ENCODE measurements around the gene PTGES3. TPM values are rescaled to one million over a fixed set of nuclear protein-coding genes. Genes with fewer than 3 reads are reported as not detected.
A peak's percentile ranks its signal among the peaks of the same experiment; 100 is the strongest.

The PTGES3 gene
- total RNA-seq, 1 donor from 2014 or later = 155 TPM

DNA sequence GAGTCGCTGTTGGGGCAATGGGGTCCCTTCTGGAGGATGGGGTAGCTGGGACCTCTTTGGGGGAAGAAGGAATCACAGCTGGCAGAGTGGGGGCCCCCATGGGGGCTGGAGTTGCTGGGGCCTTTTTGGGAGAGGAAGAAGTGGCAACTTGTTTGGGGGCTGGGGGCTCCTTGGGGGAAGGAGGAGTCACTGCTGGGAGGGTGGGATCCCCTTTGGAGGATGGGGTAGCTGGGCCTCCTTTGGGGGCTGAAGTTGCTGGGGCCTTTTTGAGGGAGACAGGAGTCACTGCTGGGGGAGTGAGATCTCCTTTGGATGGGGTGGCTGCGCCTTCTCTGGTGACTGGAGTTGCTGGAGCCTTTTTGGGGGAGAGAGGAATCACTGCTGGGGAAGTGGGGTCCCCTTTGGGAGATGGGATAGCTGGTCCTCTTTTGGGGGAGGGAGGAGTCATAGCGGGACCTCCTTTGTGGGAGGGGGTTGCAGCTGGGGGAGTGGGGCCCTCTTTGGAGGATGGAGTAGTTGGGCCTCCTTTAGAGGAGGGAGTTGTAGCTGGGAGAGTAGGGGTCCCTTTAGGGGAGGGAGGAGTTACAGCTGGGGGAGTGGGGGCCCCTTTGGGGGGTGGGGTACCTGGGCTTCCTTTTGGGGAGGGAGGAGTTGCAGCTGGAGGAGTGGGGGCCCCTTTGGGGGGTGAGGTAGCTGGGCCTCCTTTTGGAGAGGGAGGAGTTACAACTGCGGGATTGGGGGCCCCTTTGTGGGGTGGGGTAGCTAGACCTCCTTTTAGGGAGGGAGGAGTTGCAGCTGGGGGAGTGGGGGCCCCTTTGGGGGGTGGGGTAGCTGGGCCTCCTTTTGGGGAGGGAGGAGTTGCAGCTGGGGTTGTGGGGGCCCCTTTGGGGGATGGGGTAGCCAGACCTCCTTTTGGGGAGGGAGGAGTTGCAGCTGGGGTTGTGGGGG lies 29.1 kb upstream of the PTGES3 start:
- Mint-ChIP-seq H3K36me3 (peaks cover 58% of the 10 kb centered on the region), H3K9me3 (no peaks in the 10 kb centered on the region), H3K4me3 (no peak overlapping the region), H3K27ac (peak overlapping the region; percentile 83), H3K4me1 (peaks cover 67% of the 10 kb centered on the region), H3K27me3 (ENCODE audit: low read depth) (no peaks in the 10 kb centered on the region)
- TF ChIP-seq, protein P1, sequence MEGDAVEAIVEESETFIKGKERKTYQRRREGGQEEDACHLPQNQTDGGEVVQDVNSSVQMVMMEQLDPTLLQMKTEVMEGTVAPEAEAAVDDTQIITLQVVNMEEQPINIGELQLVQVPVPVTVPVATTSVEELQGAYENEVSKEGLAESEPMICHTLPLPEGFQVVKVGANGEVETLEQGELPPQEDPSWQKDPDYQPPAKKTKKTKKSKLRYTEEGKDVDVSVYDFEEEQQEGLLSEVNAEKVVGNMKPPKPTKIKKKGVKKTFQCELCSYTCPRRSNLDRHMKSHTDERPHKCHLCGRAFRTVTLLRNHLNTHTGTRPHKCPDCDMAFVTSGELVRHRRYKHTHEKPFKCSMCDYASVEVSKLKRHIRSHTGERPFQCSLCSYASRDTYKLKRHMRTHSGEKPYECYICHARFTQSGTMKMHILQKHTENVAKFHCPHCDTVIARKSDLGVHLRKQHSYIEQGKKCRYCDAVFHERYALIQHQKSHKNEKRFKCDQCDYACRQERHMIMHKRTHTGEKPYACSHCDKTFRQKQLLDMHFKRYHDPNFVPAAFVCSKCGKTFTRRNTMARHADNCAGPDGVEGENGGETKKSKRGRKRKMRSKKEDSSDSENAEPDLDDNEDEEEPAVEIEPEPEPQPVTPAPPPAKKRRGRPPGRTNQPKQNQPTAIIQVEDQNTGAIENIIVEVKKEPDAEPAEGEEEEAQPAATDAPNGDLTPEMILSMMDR (IDR thresholded peaks at IDR 0.05; ENCODE audit: unreplicated experiment) = no peak
- DNase-seq (ENCODE audit: low spot score in 2 of 2, unreplicated experiment in 2 of 2) = no peak

DNA sequence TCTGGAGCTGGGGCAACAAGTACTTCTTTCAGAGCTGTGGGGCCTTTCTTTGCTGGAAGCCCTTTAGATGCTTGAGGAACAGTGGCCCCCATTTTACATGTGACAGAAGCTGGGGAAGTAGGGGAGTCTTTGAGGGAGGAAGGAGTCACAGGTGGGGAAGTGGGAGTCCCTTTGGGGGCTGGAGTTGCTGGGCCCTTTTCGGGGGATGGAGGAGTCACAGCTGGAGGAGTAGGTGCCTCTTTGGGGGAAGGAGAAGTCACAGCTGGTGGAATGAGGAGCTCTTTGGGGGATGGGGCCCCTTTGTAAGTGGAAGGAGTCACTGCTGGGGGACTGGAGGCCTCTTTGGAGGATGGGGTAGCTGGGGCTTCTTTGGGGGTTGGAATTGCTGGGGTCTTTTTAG lies 28.4 kb upstream of the PTGES3 start:
- TF ChIP-seq, protein P1 (IDR thresholded peaks at IDR 0.05; ENCODE audit: unreplicated experiment) = no peak
- Mint-ChIP-seq H3K9me3 (no peaks in the 10 kb centered on the region), H3K4me3 (peak overlapping the region; percentile 8), H3K4me1 (peaks cover 59% of the 10 kb centered on the region), H3K27ac (peak overlapping the region; percentile 83), H3K36me3 (peaks cover 57% of the 10 kb centered on the region), H3K27me3 (ENCODE audit: low read depth) (no peaks in the 10 kb centered on the region)
- DNase-seq (ENCODE audit: low spot score in 2 of 2, unreplicated experiment in 2 of 2) = no peak

DNA sequence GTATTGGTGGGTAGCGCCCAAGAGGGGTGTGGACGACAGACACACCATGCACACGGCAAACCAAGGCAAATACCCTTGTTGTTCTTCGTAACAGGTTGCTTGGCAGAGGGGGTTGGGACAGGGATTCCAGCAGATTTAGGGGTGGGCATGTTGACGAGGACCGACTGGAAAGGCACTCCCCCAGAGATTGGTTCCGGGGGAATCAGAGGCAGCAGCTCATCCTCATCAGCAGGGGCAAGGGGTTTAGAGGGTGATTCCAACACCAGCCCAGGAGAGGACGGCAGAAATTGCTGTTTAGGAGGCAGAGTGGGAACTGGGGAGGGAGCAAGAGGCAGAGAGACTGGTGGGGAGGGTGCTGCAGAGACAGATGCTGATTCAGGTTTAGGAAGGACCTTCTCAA lies 27.7 kb upstream of the PTGES3 start:
- peaks cover 52% of the 10 kb centered on the region for H3K4me1 Mint-ChIP-seq
- DNase-seq (ENCODE audit: low spot score in 2 of 2, unreplicated experiment in 2 of 2) = no peak
- peak overlapping the region; percentile 83 for H3K27ac Mint-ChIP-seq
- peak overlapping the region; percentile 8 for H3K4me3 Mint-ChIP-seq
- peaks cover 60% of the 10 kb centered on the region for H3K36me3 Mint-ChIP-seq
- H3K27me3 Mint-ChIP-seq (ENCODE audit: low read depth) = no peaks in the 10 kb centered on the region
- H3K9me3 Mint-ChIP-seq = no peaks in the 10 kb centered on the region
- TF ChIP-seq, protein P1 (IDR thresholded peaks at IDR 0.05; ENCODE audit: unreplicated experiment) = no peak

DNA sequence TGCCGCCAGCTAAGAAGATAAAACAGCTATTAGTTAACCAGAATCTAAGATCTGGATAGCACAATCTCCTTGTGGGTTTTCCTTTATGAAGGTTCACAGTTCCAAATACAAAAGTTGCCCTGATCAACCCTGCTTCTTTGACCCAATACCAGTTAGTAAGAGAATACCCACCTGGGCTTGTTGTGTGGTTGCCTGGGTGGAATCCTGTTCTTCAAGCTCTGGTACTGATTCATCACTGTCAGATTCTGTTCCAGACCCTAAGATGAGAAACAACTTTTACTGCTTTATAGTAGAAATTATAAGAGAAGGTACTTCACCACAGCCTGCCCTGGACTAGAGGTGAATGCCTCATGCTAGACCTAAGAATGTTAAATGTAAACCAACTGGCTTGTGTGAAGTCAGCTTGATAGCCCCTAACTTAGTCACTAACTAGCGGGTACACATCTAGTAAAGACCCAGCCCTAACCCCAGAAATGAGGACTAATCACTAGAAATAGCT lies 26.4 kb upstream of the PTGES3 start:
- Mint-ChIP-seq H3K4me1 (peaks cover 39% of the 10 kb centered on the region), H3K27ac (peak overlapping the region; percentile 56), H3K27me3 (ENCODE audit: low read depth) (no peaks in the 10 kb centered on the region), H3K36me3 (peaks cover 47% of the 10 kb centered on the region), H3K9me3 (no peaks in the 10 kb centered on the region), H3K4me3 (no peak overlapping the region)
- DNase-seq (ENCODE audit: low spot score in 2 of 2, unreplicated experiment in 2 of 2) = no peak
- TF ChIP-seq, protein P1 (IDR thresholded peaks at IDR 0.05; ENCODE audit: unreplicated experiment) = no peak

DNA sequence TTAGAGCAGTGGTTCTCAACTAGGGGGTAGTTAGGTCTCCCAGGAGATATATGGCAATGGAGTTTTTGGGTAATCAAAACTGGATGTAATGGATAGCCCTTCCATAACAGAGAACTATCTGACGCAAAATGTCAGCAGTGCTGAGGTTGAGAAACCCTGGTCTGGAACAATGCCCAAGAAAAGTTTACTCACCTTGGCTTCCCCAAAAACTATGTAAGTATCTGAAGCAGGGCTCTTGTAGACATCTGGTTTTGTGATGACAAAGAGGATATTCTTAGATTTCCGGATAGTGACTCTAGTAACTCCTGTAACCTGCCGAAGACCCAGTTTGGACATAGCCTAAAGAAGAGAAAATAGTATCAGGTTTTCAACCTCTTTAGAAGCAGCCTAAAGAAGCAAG lies 25.3 kb upstream of the PTGES3 start:
- H3K36me3 Mint-ChIP-seq = peaks cover 39% of the 10 kb centered on the region
- DNase-seq (ENCODE audit: low spot score in 2 of 2, unreplicated experiment in 2 of 2) = no peak
- H3K4me1 Mint-ChIP-seq = peaks cover 30% of the 10 kb centered on the region
- no peaks in the 10 kb centered on the region for H3K27me3 Mint-ChIP-seq (ENCODE audit: low read depth)
- TF ChIP-seq, protein P1 (IDR thresholded peaks at IDR 0.05; ENCODE audit: unreplicated experiment) = no peak
- no peaks in the 10 kb centered on the region for H3K9me3 Mint-ChIP-seq
- H3K4me3 Mint-ChIP-seq = no peak overlapping the region
- H3K27ac Mint-ChIP-seq = no peak overlapping the region

All from mesothelial cell of epicardium (in vitro differentiated cells).